ENCODE results near the gene PRKCE.
"Not testable (repeated sequence)": the region's sequence is repeated elsewhere in the genome, so short reads cannot be mapped to it uniquely, and the experiment has no call there.

The PRKCE gene

DNA sequence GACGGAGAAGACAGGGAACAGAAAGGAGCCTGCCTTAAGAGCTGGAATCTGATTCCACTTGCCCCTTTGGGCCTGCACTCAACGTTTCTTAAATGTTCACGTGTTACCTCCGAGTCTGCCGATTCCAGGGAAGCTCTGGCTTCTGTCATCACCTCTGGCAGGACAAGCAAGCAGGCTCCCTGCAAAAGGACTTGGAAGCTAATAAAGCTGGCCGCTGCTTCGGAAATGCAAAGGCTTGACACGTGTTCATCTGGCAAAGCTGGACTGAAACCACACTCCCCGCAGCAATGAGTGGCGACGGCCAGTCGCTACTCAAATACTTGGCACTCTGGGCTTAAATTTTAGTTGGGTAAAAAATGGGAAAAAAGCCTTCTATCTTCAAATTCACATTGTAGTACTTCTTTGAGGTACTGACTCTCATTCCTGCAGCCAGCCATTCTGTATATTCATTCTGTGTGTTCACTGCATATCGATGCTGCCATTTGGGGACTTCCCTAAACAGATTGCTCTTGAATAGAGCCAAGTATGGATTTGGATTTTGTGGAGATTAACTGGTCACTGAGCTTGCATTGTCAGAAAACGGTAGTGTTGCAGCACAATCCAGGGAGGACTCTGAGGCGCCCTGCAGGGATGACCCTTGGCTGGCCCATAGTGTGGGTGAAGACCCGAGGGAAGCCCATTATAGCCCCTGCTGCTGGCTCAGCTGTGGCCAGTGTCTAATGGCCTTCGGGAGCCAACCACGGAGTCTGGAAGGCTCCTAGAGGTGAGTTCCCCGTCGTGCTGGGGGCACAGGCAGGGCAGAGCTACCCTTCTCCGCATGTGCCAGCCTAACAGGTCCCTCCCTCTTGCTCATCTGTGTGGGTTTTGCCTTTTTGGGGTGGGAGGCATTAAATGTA is 231.5 kb downstream of the PRKCE start:
- WGBS, 2 experiments, result 91 to 94% methylated on average over 21 of the region's 21 CpGs
- H3K9me3 ChIP-seq (ENCODE audit: control insufficient read depth, low read length), result no peaks in the 10 kb centered on the region
- H3K4me1 ChIP-seq (ENCODE audit: control insufficient read depth, insufficient read depth, low read length), result no peaks in the 10 kb centered on the region
- no peak overlapping the region for H3K4me3 ChIP-seq (ENCODE audit: insufficient read depth, low read depth, low read length)
- H3K27me3 ChIP-seq (ENCODE audit: control insufficient read depth, insufficient read depth, low read length, poor library complexity, severe bottlenecking), result no peaks in the 10 kb centered on the region
- H3K27ac ChIP-seq (ENCODE audit: insufficient read depth, low read depth, low read length, poor library complexity, severe bottlenecking), result no peak overlapping the region
- H3K36me3 ChIP-seq (ENCODE audit: control insufficient read depth, insufficient read depth, low read length), result no peaks in the 10 kb centered on the region

GRCh38 chr2:45883603-45884000 is 232.1 kb downstream of the PRKCE start:
- no peaks in the 10 kb centered on the region for H3K27me3 ChIP-seq (ENCODE audit: control insufficient read depth, insufficient read depth, low read length, poor library complexity, severe bottlenecking)
- no peaks in the 10 kb centered on the region for H3K9me3 ChIP-seq (ENCODE audit: control insufficient read depth, low read length)
- H3K4me3 ChIP-seq (ENCODE audit: insufficient read depth, low read depth, low read length), result no peak overlapping the region
- 83 to 86% methylated on average over 3 of the region's 3 CpGs for WGBS, 2 experiments
- no peak overlapping the region for H3K27ac ChIP-seq (ENCODE audit: insufficient read depth, low read depth, low read length, poor library complexity, severe bottlenecking)
- H3K36me3 ChIP-seq (ENCODE audit: control insufficient read depth, insufficient read depth, low read length), result no peaks in the 10 kb centered on the region
- no peaks in the 10 kb centered on the region for H3K4me1 ChIP-seq (ENCODE audit: control insufficient read depth, insufficient read depth, low read length)

DNA sequence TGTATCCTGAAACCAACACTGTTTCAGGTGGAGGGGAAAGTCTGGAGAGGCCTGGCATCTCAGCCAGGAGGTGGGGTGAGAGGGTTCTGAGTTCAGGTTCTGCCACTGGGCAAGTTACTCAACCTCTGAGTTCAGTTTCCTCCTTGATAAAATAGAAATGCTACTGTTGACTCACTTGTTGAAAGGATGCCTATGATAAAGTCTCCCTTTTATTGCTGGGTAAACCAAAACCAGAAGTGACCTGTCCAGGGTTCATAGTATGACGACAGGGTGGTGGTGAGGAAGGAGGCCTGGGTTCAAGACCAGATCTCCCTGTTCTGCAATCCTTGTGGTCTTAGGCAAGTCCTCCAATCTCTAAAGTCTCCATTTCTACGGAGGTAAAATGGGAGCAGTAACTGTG is 232.7 kb downstream of the PRKCE start:
- 91 to 94% methylated on average over 2 of the region's 2 CpGs for WGBS, 2 experiments
- H3K27ac ChIP-seq (ENCODE audit: insufficient read depth, low read depth, low read length, poor library complexity, severe bottlenecking), result no peak overlapping the region
- no peak overlapping the region for H3K4me3 ChIP-seq (ENCODE audit: insufficient read depth, low read depth, low read length)
- no peaks in the 10 kb centered on the region for H3K4me1 ChIP-seq (ENCODE audit: control insufficient read depth, insufficient read depth, low read length)
- no peaks in the 10 kb centered on the region for H3K9me3 ChIP-seq (ENCODE audit: control insufficient read depth, low read length)
- H3K36me3 ChIP-seq (ENCODE audit: control insufficient read depth, insufficient read depth, low read length), result no peaks in the 10 kb centered on the region
- no peaks in the 10 kb centered on the region for H3K27me3 ChIP-seq (ENCODE audit: control insufficient read depth, insufficient read depth, low read length, poor library complexity, severe bottlenecking)

DNA sequence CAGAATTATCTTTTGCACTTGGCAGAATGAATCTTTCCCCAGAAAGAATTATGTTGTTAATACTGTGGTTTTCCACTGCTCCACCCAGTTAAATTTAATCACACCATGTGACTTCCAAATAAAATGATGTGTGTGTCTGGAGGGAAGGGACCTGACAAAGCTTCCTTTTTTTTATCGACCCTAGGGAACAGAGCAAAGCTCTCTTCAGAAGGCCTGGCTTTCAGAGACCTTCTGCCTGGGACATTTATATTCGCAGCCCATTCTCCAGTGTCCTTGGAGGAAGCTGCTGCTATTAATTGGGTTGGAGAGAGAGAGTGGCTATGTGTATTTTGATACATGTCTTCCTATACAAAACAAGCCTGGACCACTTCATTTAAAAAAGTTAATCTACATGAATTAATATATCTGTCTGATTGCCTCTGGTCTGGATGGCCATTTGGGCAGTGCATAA is 233.7 kb downstream of the PRKCE start:
- Histone ChIP-seq H3K36me3 (ENCODE audit: control insufficient read depth, insufficient read depth, low read length) (no peaks in the 10 kb centered on the region), H3K4me3 (ENCODE audit: insufficient read depth, low read depth, low read length) (no peak overlapping the region), H3K4me1 (ENCODE audit: control insufficient read depth, insufficient read depth, low read length) (no peaks in the 10 kb centered on the region), H3K27ac (ENCODE audit: insufficient read depth, low read depth, low read length, poor library complexity, severe bottlenecking) (no peak overlapping the region), H3K9me3 (ENCODE audit: control insufficient read depth, low read length) (no peaks in the 10 kb centered on the region), H3K27me3 (ENCODE audit: control insufficient read depth, insufficient read depth, low read length, poor library complexity, severe bottlenecking) (no peaks in the 10 kb centered on the region)
- 83 to 87% methylated on average over 2 of the region's 2 CpGs for WGBS, 2 experiments

DNA sequence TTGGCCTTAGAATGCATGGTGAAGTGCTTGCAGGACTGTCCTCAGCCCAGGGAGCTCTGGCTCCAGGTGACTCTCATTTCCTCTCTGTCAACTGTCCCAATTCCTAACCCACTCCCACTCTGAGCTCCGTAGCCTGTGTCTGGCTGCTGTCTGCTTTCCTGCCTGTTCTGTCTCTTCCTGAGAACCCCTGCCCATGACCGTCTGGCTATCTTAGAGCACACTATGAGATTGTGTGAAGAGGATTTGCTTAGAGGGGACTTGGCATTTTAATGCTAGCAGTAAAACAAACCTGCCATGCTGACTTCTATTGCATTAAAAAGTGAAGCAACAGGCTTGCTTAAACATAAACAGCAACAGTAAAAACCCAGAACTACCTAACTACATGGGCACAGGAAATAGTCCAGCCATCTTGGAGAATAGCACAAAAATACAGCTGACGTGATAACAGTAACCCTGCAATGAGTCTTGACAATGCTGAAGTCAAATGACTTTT is 234.7 kb downstream of the PRKCE start:
- H3K9me3 ChIP-seq (ENCODE audit: control insufficient read depth, low read length), result no peaks in the 10 kb centered on the region
- WGBS, 2 experiments, result 87 to 96% methylated on average over 3 of the region's 3 CpGs
- no peaks in the 10 kb centered on the region for H3K4me1 ChIP-seq (ENCODE audit: control insufficient read depth, insufficient read depth, low read length)
- H3K36me3 ChIP-seq (ENCODE audit: control insufficient read depth, insufficient read depth, low read length), result no peaks in the 10 kb centered on the region
- H3K4me3 ChIP-seq (ENCODE audit: insufficient read depth, low read depth, low read length), result no peak overlapping the region
- H3K27me3 ChIP-seq (ENCODE audit: control insufficient read depth, insufficient read depth, low read length, poor library complexity, severe bottlenecking), result no peaks in the 10 kb centered on the region
- no peak overlapping the region for H3K27ac ChIP-seq (ENCODE audit: insufficient read depth, low read depth, low read length, poor library complexity, severe bottlenecking)

GRCh38 chr2:45888167-45888566 is 236.7 kb downstream of the PRKCE start:
- Histone ChIP-seq H3K4me1 (ENCODE audit: control insufficient read depth, insufficient read depth, low read length) (no peaks in the 10 kb centered on the region), H3K27ac (ENCODE audit: insufficient read depth, low read depth, low read length, poor library complexity, severe bottlenecking) (no peak overlapping the region), H3K27me3 (ENCODE audit: control insufficient read depth, insufficient read depth, low read length, poor library complexity, severe bottlenecking) (no peaks in the 10 kb centered on the region), H3K36me3 (ENCODE audit: control insufficient read depth, insufficient read depth, low read length) (no peaks in the 10 kb centered on the region), H3K4me3 (ENCODE audit: insufficient read depth, low read depth, low read length) (no peak overlapping the region), H3K9me3 (ENCODE audit: control insufficient read depth, low read length) (no peaks in the 10 kb centered on the region)
- 89 to 94% methylated on average over 3 of the region's 3 CpGs for WGBS, 2 experiments

GRCh38 chr2:45888641-45889040 is 237.2 kb downstream of the PRKCE start:
- WGBS, 2 experiments, result 90 to 94% methylated on average over 4 of the region's 4 CpGs

DNA sequence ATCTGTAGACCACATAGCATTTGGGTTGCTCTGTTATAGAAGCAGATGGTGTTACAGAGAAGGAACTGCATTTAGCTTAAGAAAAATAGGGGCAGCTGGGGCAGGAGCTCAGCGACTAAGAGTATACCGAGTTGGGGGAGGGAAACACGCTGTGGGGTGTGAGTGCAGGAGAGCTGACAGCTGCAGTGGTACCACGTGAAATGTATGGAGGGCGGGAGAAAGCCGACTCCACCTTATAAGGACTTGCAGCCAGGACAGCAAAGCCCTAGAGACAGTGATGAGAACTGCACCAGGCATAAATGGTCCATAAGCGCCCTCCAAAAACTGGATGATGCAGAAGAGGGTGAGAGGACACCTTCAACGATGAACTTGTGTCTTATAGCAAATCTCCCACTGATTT is 237.6 kb downstream of the PRKCE start:
- H3K4me1 ChIP-seq (ENCODE audit: control insufficient read depth, insufficient read depth, low read length), result no peaks in the 10 kb centered on the region
- WGBS, 2 experiments, result 59 to 64% methylated on average over 8 of the region's 8 CpGs

More at GRCh38 chr2:45888641-45889040, 237.2 kb downstream of the PRKCE start:
- Histone ChIP-seq H3K9me3 (ENCODE audit: control insufficient read depth, low read length) (no peaks in the 10 kb centered on the region), H3K36me3 (ENCODE audit: control insufficient read depth, insufficient read depth, low read length) (no peaks in the 10 kb centered on the region), H3K4me3 (ENCODE audit: insufficient read depth, low read depth, low read length) (no peak overlapping the region), H3K27ac (ENCODE audit: insufficient read depth, low read depth, low read length, poor library complexity, severe bottlenecking) (no peak overlapping the region), H3K27me3 (ENCODE audit: control insufficient read depth, insufficient read depth, low read length, poor library complexity, severe bottlenecking) (no peaks in the 10 kb centered on the region), H3K4me1 (ENCODE audit: control insufficient read depth, insufficient read depth, low read length) (no peaks in the 10 kb centered on the region)

GRCh38 chr2:45889620-45890370 is 238.3 kb downstream of the PRKCE start:
- 91 to 94% methylated on average over 5 to 7 of the region's 7 CpGs for WGBS, 2 experiments
- Histone ChIP-seq H3K27ac (ENCODE audit: insufficient read depth, low read depth, low read length, poor library complexity, severe bottlenecking) (no peak overlapping the region), H3K4me3 (ENCODE audit: insufficient read depth, low read depth, low read length) (no peak overlapping the region), H3K36me3 (ENCODE audit: control insufficient read depth, insufficient read depth, low read length) (no peaks in the 10 kb centered on the region), H3K9me3 (ENCODE audit: control insufficient read depth, low read length) (no peaks in the 10 kb centered on the region), H3K27me3 (ENCODE audit: control insufficient read depth, insufficient read depth, low read length, poor library complexity, severe bottlenecking) (no peaks in the 10 kb centered on the region), H3K4me1 (ENCODE audit: control insufficient read depth, insufficient read depth, low read length) (no peaks in the 10 kb centered on the region)

More for the DNA sequence above, 237.6 kb downstream of the PRKCE start:
- no peak overlapping the region for H3K4me3 ChIP-seq (ENCODE audit: insufficient read depth, low read depth, low read length)
- no peak overlapping the region for H3K27ac ChIP-seq (ENCODE audit: insufficient read depth, low read depth, low read length, poor library complexity, severe bottlenecking)
- H3K36me3 ChIP-seq (ENCODE audit: control insufficient read depth, insufficient read depth, low read length), result no peaks in the 10 kb centered on the region
- no peaks in the 10 kb centered on the region for H3K27me3 ChIP-seq (ENCODE audit: control insufficient read depth, insufficient read depth, low read length, poor library complexity, severe bottlenecking)
- H3K9me3 ChIP-seq (ENCODE audit: control insufficient read depth, low read length), result no peaks in the 10 kb centered on the region

- not testable (repeated sequence) for H3K4me3 ChIP-seq (ENCODE audit: insufficient read depth, low read depth, low read length); H3K36me3 ChIP-seq (ENCODE audit: control insufficient read depth, insufficient read depth, low read length); H3K9me3 ChIP-seq (ENCODE audit: control insufficient read depth, low read length); H3K4me1 ChIP-seq (ENCODE audit: control insufficient read depth, insufficient read depth, low read length); H3K27me3 ChIP-seq (ENCODE audit: control insufficient read depth, insufficient read depth, low read length, poor library complexity, severe bottlenecking); H3K27ac ChIP-seq (ENCODE audit: insufficient read depth, low read depth, low read length, poor library complexity, severe bottlenecking)
- 85 to 95% methylated on average over 5 to 6 of the region's 6 CpGs for WGBS, 2 experiments
These were observed 238.8 kb downstream of the PRKCE start for GRCh38 chr2:45890371-45890646.

All from ectodermal cell (in vitro differentiated cells).